COR-L47 (cell line): Measurements from ENCODE around the gene SIK3.

Experiments
- DNase-seq: peaks from one replicate; lab custom pipeline; 2025; lab: John Stamatoyannopoulos, UW

Gene SIK3

DNA sequence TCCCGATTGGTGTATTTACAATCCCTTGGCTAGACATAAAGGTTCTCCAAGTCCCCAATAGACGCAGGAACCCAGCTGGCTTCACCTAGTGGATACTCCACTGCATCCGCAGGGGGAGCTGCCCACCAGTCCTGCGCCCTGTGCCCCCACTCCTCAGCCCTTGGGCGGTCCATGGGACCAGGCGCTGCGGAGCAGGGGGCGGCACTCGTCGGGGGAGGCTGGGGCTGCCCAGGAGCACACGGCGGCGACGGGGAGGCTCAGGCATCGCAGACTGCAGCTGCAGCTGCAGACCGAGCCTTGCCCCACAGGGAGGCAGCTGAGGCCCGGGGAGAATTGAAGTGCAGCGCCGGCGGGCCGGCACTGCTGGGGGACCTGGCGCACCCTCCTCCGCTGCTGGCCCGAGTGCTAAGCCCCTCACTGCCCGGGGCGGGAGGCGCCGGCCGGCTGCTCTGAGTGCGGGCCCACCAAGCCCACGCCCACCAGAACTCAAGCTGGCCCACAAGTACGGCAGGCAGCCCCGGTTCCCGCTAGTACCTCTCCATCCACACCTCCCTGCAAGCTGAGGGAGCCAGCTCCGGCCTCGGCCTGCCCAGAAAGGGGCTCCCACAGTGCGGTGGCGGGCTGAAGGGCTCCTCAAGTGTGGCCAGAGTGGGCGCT is 12.2 kb upstream of the SIK3 start:
- DNase-seq = no peak

DNA sequence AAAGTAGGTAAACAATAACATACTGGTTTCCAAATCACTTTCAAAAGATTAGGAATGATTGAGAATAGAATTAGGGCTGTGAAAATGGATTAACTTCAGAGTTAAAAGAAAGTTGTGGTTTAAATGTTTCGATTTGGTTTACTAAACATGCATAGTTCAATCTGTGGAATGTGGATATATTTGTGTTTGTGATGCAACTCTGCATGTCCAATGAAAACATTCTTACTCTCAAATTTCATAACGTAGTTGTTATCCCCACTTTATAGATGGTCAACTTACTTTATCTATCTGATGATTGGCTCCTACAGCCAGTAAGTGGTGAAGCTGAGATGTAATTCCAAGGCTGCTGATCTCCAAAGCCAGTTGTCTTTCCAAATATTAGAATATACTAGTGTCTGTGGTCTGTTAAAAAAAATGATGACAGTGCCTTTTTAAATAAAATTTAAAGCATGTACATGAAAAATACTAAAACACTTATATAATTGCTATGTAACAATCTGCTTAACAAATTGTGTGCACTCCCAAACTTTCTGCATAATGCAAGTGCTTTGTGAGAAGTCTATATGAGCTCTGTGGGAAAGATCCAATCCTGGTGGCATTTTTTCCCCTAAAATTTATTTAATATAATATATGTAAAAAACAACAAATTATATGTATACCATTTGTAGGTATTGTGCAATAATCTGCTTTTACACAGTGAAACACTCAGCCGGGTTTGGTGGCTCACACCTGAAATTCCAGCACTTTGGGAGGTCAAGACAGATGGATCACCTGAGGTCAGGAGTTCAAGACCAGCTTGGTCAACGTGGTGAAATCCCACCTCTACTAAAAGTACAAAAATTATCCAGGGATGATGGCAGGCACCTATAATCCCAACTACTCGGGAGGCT is 9.7 kb upstream of the SIK3 start:
- no peak for DNase-seq

DNA sequence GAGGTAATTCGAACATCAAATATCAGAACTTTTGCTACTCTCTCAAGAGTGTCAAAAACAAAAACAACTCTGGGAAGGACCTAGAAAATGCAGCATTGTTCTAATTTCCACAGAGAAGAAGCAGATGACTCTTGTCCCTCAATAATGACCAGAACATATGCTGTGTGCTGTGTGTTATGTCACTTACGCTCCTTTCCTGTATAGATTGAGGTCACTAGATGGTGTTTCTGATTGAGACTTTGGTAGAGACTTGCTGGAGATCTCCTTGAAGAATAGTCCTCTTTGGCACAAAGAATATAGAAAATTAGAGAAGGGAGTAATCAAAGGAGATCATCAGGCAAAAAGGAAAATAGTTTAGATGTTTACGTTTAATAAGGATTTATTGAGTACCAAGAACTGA is 2.3 kb upstream of the SIK3 start:
- DNase-seq = no peak

DNA sequence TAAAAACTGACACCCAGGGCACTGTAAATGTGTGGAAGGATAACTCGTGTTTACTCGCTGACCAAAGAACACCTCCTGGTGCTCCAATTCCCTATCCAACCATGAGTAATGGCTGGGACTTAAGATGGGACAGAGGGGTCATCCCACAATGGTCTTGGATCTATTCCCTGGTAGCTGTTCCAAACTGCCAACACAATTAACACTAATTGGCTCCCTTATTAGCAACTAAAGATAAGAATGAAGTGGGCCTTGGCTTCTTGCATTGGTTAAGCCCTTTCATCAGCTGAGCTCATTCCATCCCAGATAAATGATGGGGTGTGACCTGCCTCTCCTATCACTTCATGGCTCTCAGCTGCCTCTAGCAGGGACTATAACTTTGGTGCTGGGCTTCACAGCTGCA is 1.5 kb upstream of the SIK3 start:
- DNase-seq = no peak

DNA sequence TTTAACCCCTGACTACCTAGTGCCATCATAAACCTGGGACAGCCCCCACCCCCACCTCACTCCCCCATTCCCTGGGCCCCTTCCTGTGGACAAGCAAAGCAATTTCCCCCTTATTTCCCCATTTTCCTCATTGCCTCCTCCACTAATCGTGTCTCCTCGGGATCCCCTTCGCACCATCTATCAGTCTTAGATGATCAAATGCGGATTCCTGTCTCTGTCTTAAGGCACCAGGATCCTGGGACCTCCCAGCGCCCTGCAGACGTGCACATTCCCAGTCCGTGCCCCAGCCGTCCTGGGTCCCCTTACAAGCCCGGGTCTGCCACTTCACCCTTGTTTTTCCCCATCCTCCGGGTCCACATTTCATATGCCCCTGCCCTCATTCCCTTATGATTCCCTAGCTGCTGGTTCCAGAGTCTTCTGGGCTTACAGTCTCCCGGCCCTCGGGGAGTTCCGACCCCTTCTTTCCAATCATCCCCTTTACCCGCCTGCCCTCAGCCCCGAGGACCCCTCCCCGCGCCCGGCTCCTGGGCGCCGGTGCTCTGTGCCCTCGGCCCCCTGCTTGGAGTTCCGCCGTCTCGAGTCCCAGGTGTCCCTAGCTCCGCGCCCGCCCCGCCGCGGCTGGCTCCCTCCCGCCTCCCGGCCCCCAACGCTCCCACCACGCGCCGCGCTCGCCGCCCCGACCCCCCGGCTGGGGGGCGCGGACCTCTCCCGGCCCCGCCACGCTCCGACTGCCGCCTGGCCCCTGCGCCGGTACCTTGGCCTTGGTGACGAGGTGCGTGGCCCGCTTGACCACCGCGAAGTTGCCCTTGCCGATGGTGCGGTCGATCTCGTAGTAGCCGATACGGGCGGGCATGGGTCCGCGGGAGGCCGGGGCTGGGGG is 599 bp downstream of the SIK3 start:
- DNase-seq = peak; percentile 34

DNA sequence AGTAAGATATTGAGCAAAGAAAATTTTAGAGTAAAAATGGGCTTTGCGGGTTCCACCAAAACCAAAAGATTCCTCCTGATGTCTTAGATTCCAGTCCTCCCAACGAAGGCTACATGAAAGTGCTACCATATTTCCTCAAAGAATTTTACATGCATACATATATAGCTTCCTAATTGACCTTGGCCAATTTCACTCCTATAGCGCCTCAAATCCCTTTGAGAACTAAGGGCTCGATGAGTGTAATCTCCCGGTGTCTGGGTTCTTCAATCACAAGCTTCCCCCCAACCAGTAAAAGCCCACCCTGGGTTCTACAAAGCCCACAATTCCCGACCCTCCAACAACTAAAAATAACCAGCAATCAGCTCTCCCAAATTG is 1.2 kb downstream of the SIK3 start:
- no peak for DNase-seq

DNA sequence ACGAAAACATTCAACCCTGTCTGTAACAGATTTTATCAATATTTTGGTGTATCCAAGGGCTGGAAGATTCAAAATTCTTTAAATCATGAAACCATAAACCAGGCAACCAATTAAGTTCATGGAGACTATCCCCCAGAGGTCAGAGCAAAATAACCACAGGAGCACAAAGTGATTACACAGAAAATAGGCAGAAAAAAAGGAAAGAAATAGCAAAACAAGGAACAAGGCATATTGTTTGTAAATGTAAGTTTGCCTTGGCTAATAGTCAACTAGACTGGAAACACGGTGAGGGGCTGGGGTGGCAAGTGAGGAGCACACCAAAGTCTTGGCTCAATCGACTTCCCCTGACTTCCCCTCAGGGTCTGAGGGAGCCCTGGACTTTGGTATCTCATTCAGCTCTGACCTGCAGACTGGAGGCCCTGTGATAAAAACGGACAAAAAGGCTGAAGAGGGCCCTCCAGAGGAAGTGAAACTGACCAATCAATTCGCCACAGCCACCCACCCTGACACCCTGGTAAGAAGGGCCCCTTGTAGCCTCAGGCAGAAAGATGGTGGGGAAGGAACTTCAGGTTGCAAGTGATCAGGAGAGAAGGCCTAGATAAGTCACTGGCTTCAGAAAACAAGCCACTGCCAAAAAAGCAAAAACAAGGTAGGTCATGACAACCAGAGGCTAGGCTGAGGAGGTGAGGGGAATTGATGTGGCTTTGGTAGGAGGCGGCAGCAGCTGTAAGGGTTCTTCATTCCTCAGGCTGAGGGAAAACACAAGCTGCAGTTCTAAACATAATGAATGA is 1.8 kb downstream of the SIK3 start:
- DNase-seq = no peak

DNA sequence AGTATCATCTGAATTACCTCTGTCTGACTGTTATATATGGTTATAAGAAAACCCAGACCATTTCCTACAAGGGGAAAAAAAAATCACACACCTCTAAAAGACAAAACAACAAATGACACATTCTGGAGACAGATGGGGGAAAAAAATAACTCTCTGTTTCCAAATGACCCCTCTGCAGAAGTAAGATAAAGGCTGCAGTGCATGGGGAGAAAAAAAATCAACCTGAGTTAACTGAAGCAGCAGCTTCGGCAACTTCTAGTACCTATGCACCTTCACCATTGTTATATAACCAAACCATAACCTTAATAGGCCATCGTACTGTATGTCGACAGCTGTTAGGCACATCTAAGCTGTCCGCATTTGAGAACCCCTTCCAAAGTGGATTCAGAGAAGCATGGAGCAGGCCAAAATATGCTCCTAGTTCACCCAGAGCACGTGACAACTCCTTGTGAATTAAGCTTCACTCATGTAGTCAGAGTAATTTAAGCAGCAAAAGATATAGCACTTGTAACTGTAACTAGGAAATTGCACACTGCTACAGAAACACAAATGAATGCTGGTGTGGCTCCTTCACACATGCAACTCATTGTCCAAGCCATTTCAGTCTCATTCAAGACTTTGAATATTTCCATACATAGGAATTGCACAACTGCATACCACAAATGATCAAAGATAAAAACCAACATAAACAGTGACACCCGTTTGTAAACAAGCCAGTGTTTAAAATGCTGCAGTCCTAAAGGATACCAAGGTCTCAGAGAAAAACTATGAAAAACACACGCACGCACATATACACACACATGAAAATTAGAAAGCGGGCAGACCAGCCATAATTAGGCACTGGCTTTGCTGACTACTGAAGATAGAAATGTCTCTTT is 2.7 kb downstream of the SIK3 start:
- DNase-seq = no peak

DNA sequence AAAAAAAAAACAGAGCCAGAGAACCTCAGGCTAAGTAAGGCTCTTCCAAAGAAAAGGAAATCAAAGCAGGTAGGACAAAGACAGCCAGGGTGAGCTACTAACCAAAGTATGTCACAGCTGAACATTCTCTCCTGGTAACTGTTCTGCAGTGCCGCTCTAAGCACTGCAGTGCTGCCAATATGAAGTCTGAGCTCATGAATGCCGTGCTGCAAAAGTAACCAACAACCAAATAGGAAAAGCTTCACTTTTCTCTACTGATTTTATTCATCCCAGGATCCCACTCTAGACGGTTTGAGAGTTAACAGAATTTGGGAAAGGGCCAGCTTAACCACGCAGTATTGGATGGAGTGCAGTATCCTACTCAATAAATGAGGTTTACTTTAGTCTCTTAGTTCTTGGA is 3.5 kb downstream of the SIK3 start:
- DNase-seq = no peak

DNA sequence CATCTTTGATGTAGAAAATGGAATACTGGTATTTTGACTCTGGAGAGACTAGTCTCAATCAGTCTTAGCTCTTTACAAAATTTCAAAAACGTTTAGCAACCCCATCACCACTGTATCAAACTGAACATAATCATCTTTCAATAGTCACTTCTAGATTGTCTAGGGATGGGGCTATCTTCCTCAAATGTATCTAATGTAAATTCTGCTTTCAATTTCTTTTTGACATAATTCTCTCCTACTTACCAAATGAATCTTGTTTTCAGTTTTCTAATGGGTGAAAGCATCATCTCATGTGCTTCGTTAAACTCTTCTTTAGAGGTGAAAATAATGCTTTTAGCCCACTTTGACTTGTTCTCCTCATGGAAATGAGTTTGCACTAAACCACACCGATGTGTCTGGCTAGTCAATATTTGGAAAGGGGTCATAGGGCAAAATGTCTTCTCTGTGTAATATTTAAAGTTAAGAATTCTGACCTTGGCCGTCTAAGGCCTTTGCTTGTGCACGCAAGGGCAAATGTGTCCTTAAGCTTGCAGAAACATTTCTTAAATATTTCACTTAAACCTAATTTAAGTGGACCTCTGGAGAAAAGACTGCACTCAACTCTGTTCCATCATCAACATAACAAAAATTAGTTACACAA is 5.2 kb downstream of the SIK3 start:
- DNase-seq = no peak

DNA sequence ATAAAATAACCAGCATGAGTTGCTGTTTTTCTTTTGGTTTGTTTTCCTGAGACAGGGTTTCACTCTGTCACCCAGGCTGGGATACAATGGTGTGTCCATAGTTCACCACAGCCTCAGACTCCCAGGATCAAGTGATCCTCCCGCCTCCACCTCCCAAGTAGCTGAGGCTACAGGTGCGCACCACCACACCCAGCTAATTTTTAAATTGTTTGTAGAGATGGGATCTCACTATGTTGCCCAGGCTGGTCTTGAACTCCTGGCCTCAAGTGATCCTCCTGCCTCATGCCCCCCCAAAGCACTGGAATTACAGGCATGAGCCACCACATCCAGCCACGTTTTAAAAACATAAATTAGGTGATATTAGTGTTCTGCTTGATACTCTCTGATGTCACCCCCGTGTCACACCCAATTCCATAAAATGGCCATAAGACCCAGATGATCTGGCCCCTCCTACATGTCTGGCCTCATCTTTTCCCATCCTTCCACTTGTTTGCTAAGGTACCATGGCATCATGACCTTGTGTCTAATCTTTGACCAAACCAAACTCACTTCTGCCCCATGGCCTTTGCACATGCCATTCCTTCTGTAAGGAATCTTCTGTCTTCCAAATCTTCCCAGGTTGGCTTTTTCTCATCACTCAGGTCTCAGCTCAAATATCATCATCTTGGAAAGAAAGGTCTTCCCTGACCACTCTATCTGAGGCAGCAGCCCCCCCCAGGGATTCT is 6.3 kb downstream of the SIK3 start:
- no peak for DNase-seq

DNA sequence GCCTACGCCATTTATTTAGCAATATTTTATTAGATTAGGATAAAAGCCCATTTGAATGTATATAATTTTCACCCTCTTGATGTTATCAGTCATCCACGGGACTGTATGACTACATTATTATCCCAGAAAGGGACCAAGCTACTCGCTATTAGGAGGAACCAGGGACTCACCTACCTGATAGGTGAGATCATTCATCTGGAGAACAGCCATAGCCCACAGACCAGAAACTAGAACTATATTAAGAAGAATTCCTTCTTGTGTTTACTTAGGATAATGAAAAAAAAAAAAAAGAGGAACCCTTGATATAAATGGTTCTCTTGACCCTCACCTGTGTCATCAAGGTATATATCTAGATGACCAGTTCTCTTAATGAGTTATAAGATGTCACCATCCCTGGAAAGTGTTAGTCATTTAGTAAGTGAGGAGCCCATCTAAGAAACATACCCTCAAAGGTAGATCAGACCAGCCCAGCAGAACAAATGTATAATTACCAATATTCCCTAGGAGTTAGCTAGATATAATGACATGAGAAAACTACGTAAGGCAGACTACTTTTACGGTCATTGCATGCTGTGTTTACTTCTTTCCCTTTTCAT is 8.0 kb downstream of the SIK3 start:
- DNase-seq = no peak

DNA sequence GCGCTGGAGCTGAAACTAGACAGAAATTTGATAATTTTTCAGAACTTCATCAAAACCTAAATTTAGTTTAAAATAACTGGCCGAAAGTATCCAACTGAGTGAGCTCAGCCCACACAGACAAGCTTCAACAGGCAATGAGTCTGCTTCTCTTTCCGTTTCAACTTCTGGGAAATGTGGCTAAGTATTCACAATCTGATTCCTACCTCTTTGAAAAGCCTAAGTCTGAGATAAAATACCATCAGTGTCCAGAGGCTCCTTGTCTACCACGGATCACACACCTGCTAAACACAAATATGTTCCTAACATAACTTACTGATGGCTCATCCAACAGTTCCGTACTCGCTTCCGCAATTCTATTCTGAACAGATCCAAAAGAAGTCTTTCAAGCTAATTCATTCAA is 8.5 kb downstream of the SIK3 start:
- no peak for DNase-seq

DNA sequence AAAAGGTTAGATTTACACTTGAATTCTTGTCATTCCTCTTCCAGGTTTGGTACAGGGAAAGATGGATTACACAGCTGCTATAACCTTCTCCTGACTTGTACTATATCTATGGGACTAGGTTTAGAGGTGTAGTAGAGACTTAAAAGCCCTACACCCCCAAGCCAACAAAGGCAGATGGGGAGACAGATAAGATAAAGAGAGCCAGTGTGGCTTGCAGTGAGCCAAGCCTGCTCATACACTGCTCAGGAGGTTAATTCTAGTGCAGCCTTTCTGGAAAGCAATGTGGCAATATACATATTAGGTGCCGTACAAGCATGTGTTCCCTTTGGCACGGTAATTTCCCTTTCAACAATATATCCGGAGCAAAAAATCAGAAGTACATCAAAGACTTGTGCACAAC is 10.8 kb downstream of the SIK3 start:
- no peak for DNase-seq

DNA sequence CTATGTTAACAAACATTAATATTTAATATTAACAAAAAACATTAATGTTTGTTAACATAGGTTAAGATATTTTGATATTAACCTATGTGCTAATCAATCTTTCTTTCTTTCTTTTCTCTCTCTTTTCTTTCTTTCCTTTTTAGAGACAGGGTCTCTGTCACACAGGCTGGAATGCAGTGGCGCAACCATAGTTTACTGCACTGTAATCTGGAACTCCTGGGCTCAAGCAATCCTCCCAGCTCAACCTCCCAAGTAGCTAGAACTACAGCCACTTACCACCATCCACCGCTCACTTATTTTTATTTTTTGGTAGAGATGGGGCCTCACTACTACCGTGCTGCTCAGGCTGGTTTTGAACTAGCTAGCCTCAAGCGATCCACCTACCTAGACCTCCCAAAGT is 13.2 kb downstream of the SIK3 start:
- no peak for DNase-seq

DNA sequence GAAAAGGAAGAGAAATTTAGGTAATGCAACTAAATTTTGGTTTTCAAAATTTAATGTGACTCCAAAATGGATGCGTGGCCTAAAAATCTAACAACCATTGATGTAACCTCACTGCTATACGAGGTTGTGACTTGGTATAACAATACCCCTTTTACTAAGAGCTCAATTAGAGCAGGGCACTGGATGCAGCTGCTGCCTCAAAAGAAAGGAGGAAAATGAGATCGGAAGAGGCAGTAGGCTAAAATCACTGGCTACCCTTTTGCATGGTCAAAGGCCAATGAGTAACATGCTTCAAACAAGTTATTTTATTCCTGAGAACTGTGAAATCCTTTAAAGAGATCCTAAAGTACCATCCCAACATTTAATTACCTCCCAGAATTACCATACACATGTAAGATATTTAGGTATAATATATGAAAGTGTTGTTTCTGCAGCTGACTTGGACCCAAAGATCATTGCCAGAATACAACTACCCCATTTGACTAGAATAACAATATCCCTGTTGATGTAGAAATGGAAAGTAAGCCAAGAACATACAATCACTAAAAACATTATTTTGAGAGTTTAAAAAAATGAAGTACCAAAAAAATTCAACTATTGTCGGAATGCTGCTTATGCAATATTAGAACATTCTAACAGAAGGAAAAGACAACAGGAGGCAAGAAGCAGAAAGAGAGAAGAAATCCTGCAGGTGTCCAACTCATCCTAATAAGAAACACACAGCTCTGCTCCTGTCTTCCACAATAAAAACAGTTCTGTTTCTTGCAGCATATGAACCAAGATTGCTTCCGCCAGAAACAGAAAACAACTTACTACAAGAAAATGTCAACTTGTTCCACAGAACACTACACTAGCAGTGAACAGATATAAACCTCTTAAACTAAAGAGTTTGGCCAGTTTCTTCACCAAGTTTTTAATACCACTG is 15.0 kb downstream of the SIK3 start:
- no peak for DNase-seq

DNA sequence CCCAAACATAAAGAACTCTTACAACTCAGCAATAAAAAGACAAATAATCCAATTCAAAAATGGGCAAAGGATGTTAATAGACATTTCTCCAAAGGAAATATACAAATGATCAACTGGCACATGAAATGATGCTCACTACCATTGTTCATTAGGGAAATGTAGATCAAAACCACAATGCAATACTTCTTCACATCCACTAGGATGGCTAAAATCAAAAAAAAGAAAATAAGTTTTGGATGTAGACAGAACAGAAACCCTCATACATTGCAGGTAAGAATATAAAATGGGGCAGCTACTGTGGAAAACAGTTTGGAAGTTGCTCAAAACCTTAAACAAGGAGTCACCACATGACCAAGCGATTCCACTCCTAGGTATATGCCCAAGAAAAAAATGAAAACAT is 16.3 kb downstream of the SIK3 start:
- no peak for DNase-seq

DNA sequence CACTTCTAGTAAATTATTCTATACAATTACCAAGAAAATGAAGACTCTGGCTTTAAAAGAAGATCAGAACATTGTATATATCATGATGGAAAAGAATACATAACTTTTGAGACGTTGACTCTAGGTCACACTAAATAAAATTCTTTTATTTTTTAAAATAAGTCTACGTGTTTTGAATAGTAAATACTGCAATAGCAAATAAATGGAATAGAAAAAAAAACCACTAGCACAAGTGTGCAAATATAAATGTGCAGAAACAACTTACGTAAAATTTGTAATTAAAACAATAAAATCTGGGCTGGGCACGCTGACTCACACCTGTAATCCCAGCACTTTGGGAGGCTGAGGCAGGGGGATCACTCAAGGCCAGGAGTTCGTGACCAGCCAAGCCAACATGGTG is 17.9 kb downstream of the SIK3 start:
- no peak for DNase-seq
